C4-2B (cell line): ENCODE data around the gene SLC17A2.

Source experiments
- H3K27ac ChIP-seq: fragments of 450-650 bp; 2 replicates; pipeline ENCODE4 v1.5.1; 2017
- CTCF ChIP-seq: fragments of 450-650 bp; conservative IDR thresholded peaks from 2 replicates; pipeline ENCODE4 v1.5.1; 2017; ENCODE audit warnings: mild to moderate bottlenecking
- ZFX ChIP-seq: fragments of 450-650 bp; IDR thresholded peaks from 2 replicates; pipeline ENCODE4 v1.6.1; 2017

Gene SLC17A2

GRCh38 chr6:25893778-25894177 lies 36.7 kb downstream of the SLC17A2 start:
- TF ChIP-seq ZFX, result no peak
- TF ChIP-seq CTCF, result no peak

GRCh38 chr6:25892877-25893276 lies 37.6 kb downstream of the SLC17A2 start:
- TF ChIP-seq ZFX (no peak), CTCF (no peak)
- H3K27ac ChIP-seq, result no peak overlapping the region

More at GRCh38 chr6:25893778-25894177, 36.7 kb downstream of the SLC17A2 start:
- H3K27ac ChIP-seq, result no peak overlapping the region

- H3K27ac ChIP-seq, result no peak overlapping the region
- peak; percentile 68 for TF ChIP-seq CTCF
- TF ChIP-seq ZFX, result no peak
Observed at GRCh38 chr6:25889877-25890853, 40.3 kb downstream of the SLC17A2 start.

- no peak for TF ChIP-seq ZFX
- TF ChIP-seq CTCF, result no peak
- no peak overlapping the region for H3K27ac ChIP-seq
Observed at GRCh38 chr6:25888626-25889025, 41.9 kb downstream of the SLC17A2 start.

- no peak overlapping the region for H3K27ac ChIP-seq
- TF ChIP-seq CTCF (no peak), ZFX (no peak)
Observed at GRCh38 chr6:25886066-25886465, 44.4 kb downstream of the SLC17A2 start.

- no peak overlapping the region for H3K27ac ChIP-seq
- no peak for TF ChIP-seq ZFX
- TF ChIP-seq CTCF, result no peak
Observed at GRCh38 chr6:25883991-25884390, 46.5 kb downstream of the SLC17A2 start.

GRCh38 chr6:25883536-25883935 lies 47.0 kb downstream of the SLC17A2 start:
- H3K27ac ChIP-seq, result no peak overlapping the region
- TF ChIP-seq CTCF, result no peak
